Measurements from ENCODE around the gene LAMB3.

Gene LAMB3

GRCh38 chr1:209645574-209646452, 6.4 kb downstream of the LAMB3 start:
- no peaks in the 10 kb centered on the region for H3K9me3 ChIP-seq (ENCODE audit: control insufficient read depth, insufficient read depth, low read length)
- H3K27me3 ChIP-seq (ENCODE audit: control insufficient read depth, insufficient read depth, low read length), result no peaks in the 10 kb centered on the region
- peaks cover 3% of the 10 kb centered on the region for H3K4me1 ChIP-seq (ENCODE audit: control insufficient read depth, insufficient read depth, low read length)
- no peaks in the 10 kb centered on the region for H3K36me3 ChIP-seq (ENCODE audit: control insufficient read depth, insufficient read depth, low read length)
- H3K9ac ChIP-seq (ENCODE audit: low read depth, low read length), result no peak overlapping the region
- H3K4me3 ChIP-seq (ENCODE audit: low read depth, low read length), result no peak overlapping the region

GRCh38 chr1:209643285-209644020, 8.8 kb downstream of the LAMB3 start:
- H3K9me3 ChIP-seq (ENCODE audit: control insufficient read depth, insufficient read depth, low read length), result no peaks in the 10 kb centered on the region
- no peaks in the 10 kb centered on the region for H3K36me3 ChIP-seq (ENCODE audit: control insufficient read depth, insufficient read depth, low read length)
- no peaks in the 10 kb centered on the region for H3K27me3 ChIP-seq (ENCODE audit: control insufficient read depth, insufficient read depth, low read length)
- H3K4me3 ChIP-seq (ENCODE audit: low read depth, low read length), result no peak overlapping the region
- H3K9ac ChIP-seq (ENCODE audit: low read depth, low read length), result no peak overlapping the region
- H3K4me1 ChIP-seq (ENCODE audit: control insufficient read depth, insufficient read depth, low read length), result peaks cover 3% of the 10 kb centered on the region

GRCh38 chr1:209642816-209643215, 9.4 kb downstream of the LAMB3 start:
- H3K9me3 ChIP-seq (ENCODE audit: control insufficient read depth, insufficient read depth, low read length), result no peaks in the 10 kb centered on the region
- no peaks in the 10 kb centered on the region for H3K27me3 ChIP-seq (ENCODE audit: control insufficient read depth, insufficient read depth, low read length)
- H3K36me3 ChIP-seq (ENCODE audit: control insufficient read depth, insufficient read depth, low read length), result no peaks in the 10 kb centered on the region
- no peak overlapping the region for H3K9ac ChIP-seq (ENCODE audit: low read depth, low read length)
- H3K4me1 ChIP-seq (ENCODE audit: control insufficient read depth, insufficient read depth, low read length), result peaks cover 3% of the 10 kb centered on the region
- no peak overlapping the region for H3K4me3 ChIP-seq (ENCODE audit: low read depth, low read length)

DNA sequence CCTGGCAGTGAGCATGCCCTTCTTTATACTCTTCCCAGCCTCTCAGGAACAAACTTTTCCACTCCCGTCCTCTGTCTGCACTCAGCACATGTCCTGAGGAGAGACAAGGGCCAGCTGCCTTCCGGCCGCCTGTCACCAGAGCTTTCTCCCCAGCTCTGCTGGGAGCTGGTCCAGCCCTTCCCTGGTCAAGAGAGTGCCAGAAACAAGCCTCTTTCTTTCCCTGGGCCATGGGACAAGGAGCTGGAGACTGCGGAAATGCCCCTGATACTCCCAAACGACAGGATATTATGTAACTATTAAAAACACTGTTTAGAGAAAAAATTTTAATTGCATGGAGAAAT, 10.4 kb downstream of the LAMB3 start:
- H3K9me3 ChIP-seq (ENCODE audit: control insufficient read depth, insufficient read depth, low read length), result no peaks in the 10 kb centered on the region
- no peak overlapping the region for H3K4me3 ChIP-seq (ENCODE audit: low read depth, low read length)
- H3K4me1 ChIP-seq (ENCODE audit: control insufficient read depth, insufficient read depth, low read length), result peaks cover 3% of the 10 kb centered on the region
- no peak overlapping the region for H3K9ac ChIP-seq (ENCODE audit: low read depth, low read length)
- H3K36me3 ChIP-seq (ENCODE audit: control insufficient read depth, insufficient read depth, low read length), result no peaks in the 10 kb centered on the region
- no peaks in the 10 kb centered on the region for H3K27me3 ChIP-seq (ENCODE audit: control insufficient read depth, insufficient read depth, low read length)

DNA sequence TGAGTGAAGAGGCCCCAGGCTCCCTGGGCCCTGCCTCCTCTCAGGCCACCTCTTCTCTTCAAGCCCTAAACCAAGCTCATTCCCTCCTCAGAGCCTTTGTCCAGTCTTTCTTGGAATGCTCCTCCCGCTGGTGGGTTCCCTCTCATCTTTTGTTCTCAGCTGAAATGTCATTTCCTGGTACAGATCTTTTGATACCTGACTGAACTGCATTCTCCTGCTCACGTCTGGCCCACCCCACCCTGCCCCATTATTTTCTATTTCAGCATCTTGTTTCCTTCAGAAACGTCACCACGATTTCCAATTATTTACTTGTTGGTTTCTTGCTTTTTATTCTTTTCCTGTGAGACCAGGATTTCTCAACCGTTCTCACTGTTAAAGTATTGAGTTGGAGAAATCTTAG, 16.4 kb downstream of the LAMB3 start:
- Histone ChIP-seq H3K9ac (ENCODE audit: low read depth, low read length) (no peak overlapping the region), H3K4me1 (ENCODE audit: control insufficient read depth, insufficient read depth, low read length) (peaks cover 3% of the 10 kb centered on the region), H3K9me3 (ENCODE audit: control insufficient read depth, insufficient read depth, low read length) (no peaks in the 10 kb centered on the region), H3K4me3 (ENCODE audit: low read depth, low read length) (no peak overlapping the region), H3K36me3 (ENCODE audit: control insufficient read depth, insufficient read depth, low read length) (no peaks in the 10 kb centered on the region), H3K27me3 (ENCODE audit: control insufficient read depth, insufficient read depth, low read length) (no peaks in the 10 kb centered on the region)

- Histone ChIP-seq H3K27me3 (ENCODE audit: control insufficient read depth, insufficient read depth, low read length) (no peaks in the 10 kb centered on the region), H3K4me3 (ENCODE audit: low read depth, low read length) (no peak overlapping the region), H3K4me1 (ENCODE audit: control insufficient read depth, insufficient read depth, low read length) (peaks cover 14% of the 10 kb centered on the region), H3K9me3 (ENCODE audit: control insufficient read depth, insufficient read depth, low read length) (no peaks in the 10 kb centered on the region), H3K36me3 (ENCODE audit: control insufficient read depth, insufficient read depth, low read length) (no peaks in the 10 kb centered on the region), H3K9ac (ENCODE audit: low read depth, low read length) (no peak overlapping the region)
These were observed 18.1 kb downstream of the LAMB3 start for GRCh38 chr1:209634005-209634737.

DNA sequence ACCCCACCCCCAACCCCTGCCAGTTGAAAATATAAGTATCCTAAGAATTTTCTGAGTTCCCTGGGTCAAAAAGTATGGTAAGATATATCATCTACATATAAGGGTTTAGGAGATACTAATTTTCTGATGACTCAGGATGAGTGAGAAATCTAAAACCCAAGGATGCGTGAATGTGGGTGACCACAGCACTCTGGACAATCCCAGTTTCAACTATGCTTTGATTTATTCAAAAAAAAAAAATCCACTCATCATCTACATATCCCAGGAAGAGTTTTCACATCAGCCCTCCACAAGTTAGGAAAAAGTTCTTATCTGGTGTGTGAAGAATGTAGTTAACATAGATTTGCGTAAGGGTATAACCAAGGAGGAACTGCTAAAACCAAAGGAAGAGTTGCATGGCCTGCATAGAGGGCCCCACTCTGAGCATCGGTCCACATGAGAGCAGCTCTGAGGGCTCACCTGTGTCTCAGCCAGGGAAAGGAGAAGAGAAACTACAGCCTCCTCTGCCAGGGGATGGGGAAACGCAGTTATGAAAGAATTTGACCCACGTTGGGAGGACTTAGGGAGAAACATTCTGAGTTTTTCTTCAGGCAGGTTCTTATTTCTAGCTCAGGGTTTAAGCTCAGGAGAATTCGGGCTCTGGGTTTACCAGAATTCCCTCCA, 18.8 kb downstream of the LAMB3 start:
- Histone ChIP-seq H3K4me3 (ENCODE audit: low read depth, low read length) (no peak overlapping the region), H3K9ac (ENCODE audit: low read depth, low read length) (no peak overlapping the region), H3K4me1 (ENCODE audit: control insufficient read depth, insufficient read depth, low read length) (peaks cover 14% of the 10 kb centered on the region), H3K9me3 (ENCODE audit: control insufficient read depth, insufficient read depth, low read length) (no peaks in the 10 kb centered on the region), H3K36me3 (ENCODE audit: control insufficient read depth, insufficient read depth, low read length) (no peaks in the 10 kb centered on the region), H3K27me3 (ENCODE audit: control insufficient read depth, insufficient read depth, low read length) (no peaks in the 10 kb centered on the region)

DNA sequence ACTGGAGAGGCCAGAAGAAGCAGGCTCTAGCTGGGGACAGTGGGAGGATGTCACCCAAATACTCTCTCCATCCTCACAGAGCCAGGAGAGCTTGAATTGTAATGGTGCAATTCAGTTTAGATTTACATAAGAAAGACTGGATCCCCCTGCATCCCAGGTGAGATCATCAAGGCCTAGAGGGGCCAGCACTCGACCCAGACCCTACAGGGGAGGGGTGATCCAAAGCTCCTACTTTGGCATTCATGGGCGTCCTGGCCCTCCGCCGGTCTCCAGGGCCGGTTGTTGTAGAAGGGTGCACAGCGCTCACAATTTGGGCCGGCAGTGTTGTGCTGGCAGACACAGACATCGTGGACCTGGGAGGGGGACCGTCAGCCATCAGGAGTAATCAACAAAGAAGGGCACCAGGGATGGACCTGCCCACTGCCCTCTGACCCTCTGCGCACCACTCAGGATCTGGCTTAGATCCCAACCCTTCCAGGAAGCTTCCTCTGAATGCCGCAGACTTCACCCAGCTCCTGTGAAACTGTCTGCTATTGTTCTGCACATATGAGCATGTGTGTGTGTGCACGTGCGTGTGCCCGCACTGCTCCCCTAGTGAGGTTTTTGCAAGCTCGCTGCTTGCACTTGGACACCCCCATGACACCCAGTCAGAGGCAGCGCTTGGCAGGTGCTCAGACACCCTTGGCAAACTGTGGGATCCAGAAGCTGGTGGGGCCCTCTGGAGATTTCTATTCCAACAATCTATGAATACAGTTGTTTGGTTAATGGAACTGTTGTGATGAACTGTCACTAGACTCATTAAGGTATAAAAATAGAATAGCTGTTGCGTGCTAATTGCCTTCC, 21.6 kb downstream of the LAMB3 start:
- Histone ChIP-seq H3K27me3 (ENCODE audit: control insufficient read depth, insufficient read depth, low read length) (no peaks in the 10 kb centered on the region), H3K9ac (ENCODE audit: low read depth, low read length) (no peak overlapping the region), H3K36me3 (ENCODE audit: control insufficient read depth, insufficient read depth, low read length) (no peaks in the 10 kb centered on the region), H3K4me3 (ENCODE audit: low read depth, low read length) (no peak overlapping the region), H3K9me3 (ENCODE audit: control insufficient read depth, insufficient read depth, low read length) (no peaks in the 10 kb centered on the region), H3K4me1 (ENCODE audit: control insufficient read depth, insufficient read depth, low read length) (peaks cover 14% of the 10 kb centered on the region)

- H3K4me1 ChIP-seq (ENCODE audit: control insufficient read depth, insufficient read depth, low read length), result peaks cover 14% of the 10 kb centered on the region
- no peaks in the 10 kb centered on the region for H3K36me3 ChIP-seq (ENCODE audit: control insufficient read depth, insufficient read depth, low read length)
- H3K4me3 ChIP-seq (ENCODE audit: low read depth, low read length), result no peak overlapping the region
- H3K27me3 ChIP-seq (ENCODE audit: control insufficient read depth, insufficient read depth, low read length), result no peaks in the 10 kb centered on the region
- H3K9me3 ChIP-seq (ENCODE audit: control insufficient read depth, insufficient read depth, low read length), result no peaks in the 10 kb centered on the region
- no peak overlapping the region for H3K9ac ChIP-seq (ENCODE audit: low read depth, low read length)
These were observed 22.4 kb downstream of the LAMB3 start for GRCh38 chr1:209629621-209630382.

DNA sequence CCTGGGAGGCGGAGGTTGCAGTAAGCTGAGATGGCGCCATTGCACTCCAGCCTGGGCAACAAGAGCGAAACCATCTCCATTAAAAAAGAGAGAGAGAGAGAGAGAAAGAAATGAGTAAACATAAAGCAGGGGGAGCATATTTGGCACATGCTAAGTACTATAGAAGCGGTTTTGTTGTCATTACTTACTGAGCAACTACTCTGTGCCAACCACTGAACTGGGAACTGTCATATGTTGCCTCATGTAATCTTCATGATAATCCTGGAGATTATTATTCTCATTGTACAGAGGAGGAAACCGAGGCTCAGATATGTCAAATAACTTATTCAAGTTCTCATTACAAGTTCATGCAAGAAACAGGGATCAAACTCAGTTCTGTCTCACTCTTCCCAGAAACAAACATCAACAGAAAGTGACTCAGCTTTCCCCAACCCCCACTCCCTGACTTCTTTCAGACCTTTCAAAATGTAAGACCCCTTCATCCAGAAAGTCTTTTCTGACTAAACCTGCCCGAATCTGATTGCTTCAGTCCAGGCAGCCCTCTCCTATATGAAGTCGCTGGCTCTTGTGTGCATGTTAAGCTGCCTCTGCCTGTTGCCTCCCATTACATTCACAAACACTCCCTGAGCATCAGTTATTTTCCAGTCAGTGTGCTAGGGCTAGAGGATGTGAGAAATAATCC, 23.5 kb downstream of the LAMB3 start:
- H3K27me3 ChIP-seq (ENCODE audit: control insufficient read depth, insufficient read depth, low read length), result no peaks in the 10 kb centered on the region
- no peak overlapping the region for H3K4me3 ChIP-seq (ENCODE audit: low read depth, low read length)
- H3K4me1 ChIP-seq (ENCODE audit: control insufficient read depth, insufficient read depth, low read length), result peaks cover 14% of the 10 kb centered on the region
- no peak overlapping the region for H3K9ac ChIP-seq (ENCODE audit: low read depth, low read length)
- no peaks in the 10 kb centered on the region for H3K9me3 ChIP-seq (ENCODE audit: control insufficient read depth, insufficient read depth, low read length)
- no peaks in the 10 kb centered on the region for H3K36me3 ChIP-seq (ENCODE audit: control insufficient read depth, insufficient read depth, low read length)
